H1 (cell line): ENCODE data around the gene TEX11. TPM values are rescaled to one million over a fixed set of nuclear protein-coding genes. Genes with fewer than 3 reads are reported as not detected.

Experiments used
- CTCF ChIA-PET: fragments of 300-600 bp; sonication (Branson Sonifier 250); formaldehyde crosslinking; loops from one replicate; lab custom pipeline; 2021; ENCODE audit not compliant: partially characterized antibody; lab: Charles Lee
- POLR2A ChIA-PET: fragments of 300-600 bp; sonication (Branson Sonifier 250); formaldehyde crosslinking; loops from one replicate; lab custom pipeline; 2021; ENCODE audit warnings: inconsistent platforms; ENCODE audit not compliant: partially characterized antibody; lab: Charles Lee
- DNase-seq, 2 experiments: peaks; one replicate each; pipeline versions ENCODE4 v3.0.0 to v3.0.0-alpha.2; 2010 to 2022; ENCODE audit warnings: low spot score in 2 of 2, low read depth in 1 of 2, mixed read lengths in 1 of 2
- FAIRE-seq: peaks from 2 replicates; lab custom pipeline; 2011; peaks lifted over from hg19 to GRCh38; lab: Jason Lieb, UNC
- H2AFZ ChIP-seq: 2 replicates; pipeline ENCODE4 v1.8.1; 2012; ENCODE audit warnings: low read length, inconsistent platforms
- H2AK5ac ChIP-seq: 2 replicates; pipeline ENCODE4 v1.6.1; 2013; ENCODE audit warnings: low read depth, low read length
- H2BK120ac ChIP-seq: replicated peaks from 2 replicates; pipeline ENCODE3; 2013; ENCODE audit warnings: low read depth, low read length, inconsistent platforms
- H2BK12ac ChIP-seq: 2 replicates; pipeline ENCODE4 v1.6.1; 2013; ENCODE audit warnings: low read depth, low read length
- H2BK15ac ChIP-seq: 2 replicates; pipeline ENCODE4 v1.6.1; 2013; ENCODE audit warnings: low read length
- H2BK20ac ChIP-seq: 2 replicates; pipeline ENCODE4 v1.6.1; 2013; ENCODE audit warnings: low read length
- H2BK5ac ChIP-seq: 2 replicates; pipeline ENCODE4 v1.6.1; 2013; ENCODE audit warnings: low read depth, low read length
- H3K14ac ChIP-seq: 2 replicates; pipeline ENCODE4 v1.6.1; 2013; ENCODE audit warnings: inconsistent platforms; ENCODE audit not compliant: insufficient read length
- H3K18ac ChIP-seq: 2 replicates; pipeline ENCODE4 v1.6.1; 2013; ENCODE audit warnings: low read length; ENCODE audit errors: extremely low read depth
- H3K23ac ChIP-seq: 2 replicates; pipeline ENCODE4 v1.6.1; 2013; ENCODE audit warnings: inconsistent platforms; ENCODE audit not compliant: insufficient read length
- H3K23me2 ChIP-seq: 2 replicates; pipeline ENCODE4 v1.6.1; 2013; ENCODE audit warnings: low read depth, low read length
- H3K27ac ChIP-seq: 2 replicates; pipeline ENCODE4 v1.6.1; 2011; ENCODE audit warnings: low read depth, low read length, inconsistent platforms
- H3K27me3 ChIP-seq, 4 experiments: replicated peaks in 1 of 4; 1 replicate in 1 of 4; 2 replicates in 3 of 4; pipeline versions ENCODE4 v1.6.1 to v1.8.1; 2011 to 2013; ENCODE audit warnings: low read length in 3 of 4, mild to moderate bottlenecking in 3 of 4, inconsistent platforms in 2 of 4, mixed read lengths in 2 of 4, moderate library complexity in 1 of 4; ENCODE audit not compliant: control insufficient read depth in 3 of 4, insufficient read depth in 3 of 4; ENCODE audit errors: extremely low read depth in 1 of 4
- H3K36me3 ChIP-seq, 4 experiments: 2 replicates each; pipeline versions ENCODE4 v1.6.1 to v1.8.1; 2011 to 2013; ENCODE audit warnings: mild to moderate bottlenecking in 4 of 4, low read length in 3 of 4, moderate library complexity in 2 of 4, control low read depth in 1 of 4, inconsistent platforms in 1 of 4; ENCODE audit not compliant: insufficient read depth in 4 of 4, control insufficient read depth in 2 of 4
- H3K4ac ChIP-seq: replicated peaks from 2 replicates; pipeline ENCODE3; 2013; ENCODE audit warnings: low read length, low read depth, mixed read lengths, inconsistent platforms; ENCODE audit not compliant: insufficient read length
- H3K4me1 ChIP-seq, 4 experiments: replicated peaks in 1 of 4; 1 replicate in 1 of 4; 2 replicates in 3 of 4; pipeline versions ENCODE4 v1.6.1 to v1.8.1; 2011 to 2013; ENCODE audit warnings: low read length in 3 of 4, inconsistent platforms in 2 of 4, mixed read lengths in 1 of 4; ENCODE audit not compliant: insufficient read depth in 4 of 4, control insufficient read depth in 3 of 4
- H3K4me2 ChIP-seq, 2 experiments: 2 replicates each; pipeline versions ENCODE4 v1.6.1 to v1.8.1; 2011 to 2013; ENCODE audit warnings: low read depth in 2 of 2, low read length in 2 of 2, control low read depth in 1 of 2, inconsistent platforms in 1 of 2, mild to moderate bottlenecking in 1 of 2; ENCODE audit not compliant: insufficient read depth in 1 of 2
- H3K4me3 ChIP-seq, 4 experiments: fragments of 200-600, 300-600 bp in 1 of 4; sonication (generic), shearing (Covaris generic), sonication (Bioruptor Twin) in 1 of 4; 2 replicates each; pipeline versions ENCODE4 v1.5.1 to v1.8.1; 2011 to 2016; ENCODE audit warnings: low read length in 4 of 4, low read depth in 3 of 4, control low read depth in 2 of 4, inconsistent platforms in 2 of 4, mild to moderate bottlenecking in 2 of 4, mixed read lengths in 1 of 4, moderate library complexity in 1 of 4; ENCODE audit not compliant: insufficient read depth in 2 of 4; ENCODE audit errors: extremely low read depth in 1 of 4
- H3K56ac ChIP-seq: replicated peaks from 2 replicates; pipeline ENCODE3; 2013; ENCODE audit warnings: low read depth, mild to moderate bottlenecking, mixed read lengths, low read length, inconsistent platforms; ENCODE audit not compliant: insufficient read length
- H3K79me1 ChIP-seq: 2 replicates; pipeline ENCODE4 v1.6.1; 2013; ENCODE audit warnings: low read depth, low read length, control low read depth
- H3K79me2 ChIP-seq, 2 experiments: 2 replicates each; pipeline versions ENCODE4 v1.6.1 to v1.8.1; 2012 to 2013; ENCODE audit warnings: low read length in 2 of 2, mild to moderate bottlenecking in 2 of 2, inconsistent platforms in 1 of 2; ENCODE audit not compliant: insufficient read depth in 2 of 2, control insufficient read depth in 1 of 2
- H3K9ac ChIP-seq, 4 experiments: replicated peaks in 1 of 4; 1 replicate in 1 of 4; 2 replicates in 3 of 4; pipeline versions ENCODE4 v1.6.1 to v1.8.1; 2011 to 2013; ENCODE audit warnings: low read depth in 3 of 4, low read length in 3 of 4, control low read depth in 2 of 4, mild to moderate bottlenecking in 2 of 4, moderate library complexity in 2 of 4, inconsistent platforms in 1 of 4; ENCODE audit errors: extremely low read depth in 1 of 4
- H3K9me3 ChIP-seq, 2 experiments: 2 replicates each; pipeline versions ENCODE4 v1.6.1 to v1.8.1; 2012 to 2013; ENCODE audit warnings: mild to moderate bottlenecking in 2 of 2, moderate library complexity in 2 of 2, control low read depth in 1 of 2, inconsistent platforms in 1 of 2, low read depth in 1 of 2, low read length in 1 of 2, mixed read lengths in 1 of 2; ENCODE audit not compliant: insufficient read depth in 2 of 2
- H4K20me1 ChIP-seq, 2 experiments: replicated peaks in 1 of 2; 2 replicates each; pipeline versions ENCODE3 to v1.8.1; 2011 to 2013; ENCODE audit warnings: inconsistent platforms in 2 of 2, low read length in 2 of 2, mild to moderate bottlenecking in 1 of 2; ENCODE audit not compliant: insufficient read depth in 2 of 2, control insufficient read depth in 1 of 2
- H4K5ac ChIP-seq: 2 replicates; pipeline ENCODE4 v1.6.1; 2013; ENCODE audit warnings: low read length, low read depth, mixed read lengths, inconsistent platforms; ENCODE audit not compliant: insufficient read length
- H4K8ac ChIP-seq: 2 replicates; pipeline ENCODE4 v1.8.0; 2013; ENCODE audit warnings: mild to moderate bottlenecking, moderate library complexity, low read length, inconsistent platforms; ENCODE audit not compliant: insufficient read depth; ENCODE audit errors: extremely low read depth
- H4K91ac ChIP-seq: replicated peaks from 2 replicates; pipeline ENCODE3; 2013; ENCODE audit warnings: low read length, mixed read lengths, inconsistent platforms; ENCODE audit not compliant: insufficient read length
- BACH1 ChIP-seq: IDR thresholded peaks from 2 replicates; pipeline ENCODE4 v1.6.1; 2012; ENCODE audit warnings: low read length, improper control_type of control experiment
- CHD1 ChIP-seq: IDR thresholded peaks from 2 replicates; pipeline ENCODE4 v1.6.1; 2012; ENCODE audit warnings: low read depth, low read length, improper control_type of control experiment
- FOSL1 ChIP-seq: IDR thresholded peaks from 2 replicates; pipeline ENCODE4 v1.6.1; 2011; ENCODE audit warnings: mild to moderate bottlenecking, low read depth, low read length, moderate library complexity; ENCODE audit not compliant: insufficient read depth
- KDM5A ChIP-seq: fragments of 200-600 bp; IDR thresholded peaks from 2 replicates; pipeline ENCODE4 v1.7.1; 2012; ENCODE audit warnings: mild to moderate bottlenecking, low read length, inconsistent platforms, mixed read lengths
- MAFK ChIP-seq: IDR thresholded peaks from 2 replicates; pipeline ENCODE4 v1.6.1; 2012; ENCODE audit warnings: low read depth, mild to moderate bottlenecking, improper control_type of control experiment, low read length
- NANOG ChIP-seq: IDR thresholded peaks from 2 replicates; pipeline ENCODE4 v1.6.1; 2011; ENCODE audit warnings: low read length, low read depth, mild to moderate bottlenecking, inconsistent platforms; ENCODE audit not compliant: insufficient read depth, poor library complexity, severe bottlenecking
- NRF1 ChIP-seq: IDR thresholded peaks from 2 replicates; pipeline ENCODE4 v1.6.1; 2011; ENCODE audit warnings: mild to moderate bottlenecking, low read depth, low read length, improper control_type of control experiment
- POU5F1 ChIP-seq: IDR thresholded peaks from 2 replicates; pipeline ENCODE4 v1.6.1; 2011; ENCODE audit warnings: low read depth, mild to moderate bottlenecking, low read length, moderate library complexity
- RFX5 ChIP-seq: IDR thresholded peaks from 2 replicates; pipeline ENCODE4 v1.6.1; 2011; ENCODE audit warnings: low read depth, low read length, improper control_type of control experiment, borderline replicate concordance
- SP4 ChIP-seq: IDR thresholded peaks from 2 replicates; pipeline ENCODE4 v1.6.1; 2012; ENCODE audit warnings: low read length, inconsistent platforms
- TEAD4 ChIP-seq: IDR thresholded peaks from 2 replicates; pipeline ENCODE4 v1.6.1; 2012; ENCODE audit warnings: low read depth, low read length, inconsistent platforms, mixed read lengths
- USF2 ChIP-seq: IDR thresholded peaks from 2 replicates; pipeline ENCODE4 v1.6.1; 2011; ENCODE audit warnings: low read length, improper control_type of control experiment
- YY1 ChIP-seq: IDR thresholded peaks from 2 replicates; pipeline ENCODE4 v1.6.1; 2011; ENCODE audit warnings: low read depth, mild to moderate bottlenecking, low read length
- WGBS, 2 experiments: shearing (Covaris generic) in 1 of 2; methylation state at CpG; one replicate each; pipeline versions ENCODE4 v1.1.6 to v1.1.7; 2013 to 2015; ENCODE audit warnings: low lambda C conversion rate in 2 of 2, mixed read lengths in 2 of 2, inconsistent platforms in 1 of 2, low coverage in 1 of 2, missing lambda C conversion rate in 1 of 2; ENCODE audit not compliant: insufficient replicate concordance in 2 of 2, insufficient coverage in 1 of 2, insufficient read length in 1 of 2; ENCODE audit errors: extremely low coverage in 1 of 2, missing lambda C conversion rate in 1 of 2; 5-methylcytosine and 5-hydroxymethylcytosine counted together
- polyA plus RNA-seq, 7 experiments: library from polyadenylated mRNA; depleted of rRNA in 3 of 7; stranded (reverse) in 5 of 7; unstranded in 2 of 7; fragments of >200 nt in 5 of 7; fragments of 200-250 nt in 2 of 7; gene quantifications; 1 replicate in 5 of 7; 2 replicates in 1 of 7; 4 replicates in 1 of 7; pipeline versions ENCODE4 v1.2.1 to v1.2.3, GENCODE V29; 2011 to 2013; ENCODE audit warnings: missing spikeins in 2 of 7, mixed read lengths in 2 of 7
- total RNA-seq: library from RNA; stranded (reverse); fragmentation: NEBNext Ultra II Directional; extraction: Animal tissue kit (Norgen Biotek cat#: 25700); gene quantifications from 2 replicates; pipeline ENCODE4 v1.2.1, GENCODE V29; 2021

TEX11 gene
- total and polyA plus RNA-seq, 2 of the 8 experiments (the other 6 are each of a cell fraction or from before 2014, with no cell fraction given): 0.11 to 0.74 TPM

- Histone ChIP-seq H2BK12ac (no peak overlapping the region), H4K5ac (no peak overlapping the region), H3K18ac (no peak overlapping the region; the same call in 1 of the 2 replicates), H2BK5ac (no peak overlapping the region), H3K79me2 (no peaks in the 10 kb centered on the region), H2AFZ (no peak overlapping the region), H3K4me3 (no peak overlapping the region), H3K14ac (no peak overlapping the region), H3K27ac (no peak overlapping the region), H3K4ac (no peak overlapping the region), H4K20me1 (peaks cover 0 to 2% of the 10 kb centered on the region in 2 experiments), H3K23ac (no peak overlapping the region), H2AK5ac (no peak overlapping the region), H3K4me1 (peaks cover 0 to 4% (median 1%) of the 10 kb centered on the region in 4 experiments; a peak in 3 of 7 replicates), H3K56ac (no peak overlapping the region), H2BK20ac (no peak overlapping the region), H4K91ac (no peak overlapping the region), H2BK15ac (no peak overlapping the region), H3K23me2 (no peaks in the 10 kb centered on the region), H3K4me2 (peak overlapping the region; percentile 25 to 28; a peak in 3 of 4 replicates), H3K27me3 (no peaks in the 10 kb centered on the region), H3K36me3 (peaks cover 0 to 15% (median 0%) of the 10 kb centered on the region in 4 experiments; a peak in 2 of 8 replicates), H3K79me1 (no peaks in the 10 kb centered on the region), H2BK120ac (no peak overlapping the region), H3K9ac (no peak overlapping the region), H4K8ac (no peak overlapping the region), H3K9me3 (no peaks in the 10 kb centered on the region)
- WGBS, 2 experiments: 76% methylated on average over 6 of the region's 6 CpGs; no CpG with 5 or more reads in 1 of the 2 experiments
- POLR2A ChIA-PET: interaction anchor here (1.0 to 1.6 kb wide), 2 partner anchors 11 to 56 kb away, joined by 3 to 4 read pairs; no protein-coding TSS in a partner anchor
- CTCF ChIA-PET: interaction anchor here (0.6 to 1.3 kb wide), 3 partner anchors 13 to 68 kb away, joined by 3 to 4 read pairs (median 3); no protein-coding TSS in a partner anchor
- FAIRE-seq (peak; percentile 68), DNase-seq (no peak)
- TF ChIP-seq YY1 (no peak), NRF1 (no peak), BACH1 (no peak), KDM5A (no peak), USF2 (no peak), CHD1 (no peak), NANOG (no peak), SP4 (no peak), MAFK (no peak), FOSL1 (no peak), POU5F1 (no peak), TEAD4 (no peak), RFX5 (no peak)
Measured at GRCh38 chrX:70508296-70508911, 400.1 kb downstream of the TEX11 start.
